Stimulated activated naive CD8-positive, alpha-beta T cell treated with anti-CD3 and anti-CD28 coated beads, Interleukin-15, Interleukin-2, amounts not matched to agents 100 ng/mL and 50 ng/mL, for 24 hours (primary cell): ENCODE measurements around the gene GPR153.

Source experiments
- H3K27ac Mint-ChIP-seq: one replicate; pipeline ENCODE4 v1.8.0; 2021; ENCODE audit warnings: mild to moderate bottlenecking, mixed read lengths
- H3K27me3 Mint-ChIP-seq: one replicate; pipeline ENCODE4 v1.8.0; 2021; ENCODE audit warnings: mixed read lengths
- H3K36me3 Mint-ChIP-seq: one replicate; pipeline ENCODE4 v1.8.0; 2021; ENCODE audit warnings: low read depth, mixed read lengths
- H3K4me1 Mint-ChIP-seq: one replicate; pipeline ENCODE4 v1.8.0; 2021; ENCODE audit warnings: low read depth, mixed read lengths
- H3K4me3 Mint-ChIP-seq: one replicate; pipeline ENCODE4 v1.8.0; 2021; ENCODE audit warnings: mild to moderate bottlenecking, mixed read lengths
- H3K9me3 Mint-ChIP-seq: one replicate; pipeline ENCODE4 v1.8.0; 2021; ENCODE audit warnings: mixed read lengths

GPR153 gene

DNA sequence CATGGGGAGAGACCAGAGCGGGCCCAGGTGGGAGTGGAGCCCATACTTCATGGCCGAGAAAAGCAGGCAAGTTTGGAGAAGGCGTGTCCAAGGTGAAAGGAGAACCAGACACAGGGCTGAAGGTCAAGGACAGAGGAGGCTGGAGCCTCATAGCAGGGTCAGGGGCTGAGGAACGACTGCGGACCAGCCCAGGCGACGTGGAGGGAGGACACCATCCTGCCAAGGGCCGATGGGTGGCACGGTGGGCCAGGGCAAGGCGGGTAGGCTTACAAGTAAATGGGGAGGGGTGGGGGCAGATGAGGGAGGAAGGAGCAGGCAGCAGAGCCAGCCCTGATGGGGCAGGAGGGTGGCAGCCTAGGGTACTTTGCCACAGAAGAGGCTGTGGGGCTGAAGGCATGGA is 18.2 kb upstream of the GPR153 start:
- Mint-ChIP-seq H3K4me3 (no peak overlapping the region), H3K4me1 (no peaks in the 10 kb centered on the region), H3K27me3 (no peaks in the 10 kb centered on the region), H3K27ac (no peak overlapping the region), H3K9me3 (no peaks in the 10 kb centered on the region), H3K36me3 (no peaks in the 10 kb centered on the region)

DNA sequence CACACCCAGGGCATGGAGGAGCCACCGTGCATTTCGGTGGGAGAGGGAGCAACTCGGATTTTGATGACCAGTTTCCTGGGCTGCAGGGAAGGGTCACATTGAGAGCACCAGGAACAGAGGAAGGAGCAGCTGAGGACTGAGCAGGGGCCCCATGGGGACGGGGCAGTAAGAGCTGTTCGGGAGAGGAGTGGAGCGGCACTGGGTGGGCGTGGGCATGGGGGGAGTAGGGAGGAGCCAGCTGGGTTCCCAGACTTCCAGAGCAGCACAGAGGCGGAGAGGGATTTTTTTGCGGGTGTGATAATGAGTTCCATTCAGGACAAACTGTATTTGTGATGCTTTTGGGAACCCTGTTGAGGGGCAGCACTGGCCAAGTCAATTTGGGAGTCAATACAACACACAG is 17.4 kb upstream of the GPR153 start:
- no peaks in the 10 kb centered on the region for H3K4me1 Mint-ChIP-seq
- no peaks in the 10 kb centered on the region for H3K27me3 Mint-ChIP-seq
- H3K4me3 Mint-ChIP-seq: no peak overlapping the region
- H3K36me3 Mint-ChIP-seq: no peaks in the 10 kb centered on the region
- H3K9me3 Mint-ChIP-seq: no peaks in the 10 kb centered on the region
- H3K27ac Mint-ChIP-seq: no peak overlapping the region

DNA sequence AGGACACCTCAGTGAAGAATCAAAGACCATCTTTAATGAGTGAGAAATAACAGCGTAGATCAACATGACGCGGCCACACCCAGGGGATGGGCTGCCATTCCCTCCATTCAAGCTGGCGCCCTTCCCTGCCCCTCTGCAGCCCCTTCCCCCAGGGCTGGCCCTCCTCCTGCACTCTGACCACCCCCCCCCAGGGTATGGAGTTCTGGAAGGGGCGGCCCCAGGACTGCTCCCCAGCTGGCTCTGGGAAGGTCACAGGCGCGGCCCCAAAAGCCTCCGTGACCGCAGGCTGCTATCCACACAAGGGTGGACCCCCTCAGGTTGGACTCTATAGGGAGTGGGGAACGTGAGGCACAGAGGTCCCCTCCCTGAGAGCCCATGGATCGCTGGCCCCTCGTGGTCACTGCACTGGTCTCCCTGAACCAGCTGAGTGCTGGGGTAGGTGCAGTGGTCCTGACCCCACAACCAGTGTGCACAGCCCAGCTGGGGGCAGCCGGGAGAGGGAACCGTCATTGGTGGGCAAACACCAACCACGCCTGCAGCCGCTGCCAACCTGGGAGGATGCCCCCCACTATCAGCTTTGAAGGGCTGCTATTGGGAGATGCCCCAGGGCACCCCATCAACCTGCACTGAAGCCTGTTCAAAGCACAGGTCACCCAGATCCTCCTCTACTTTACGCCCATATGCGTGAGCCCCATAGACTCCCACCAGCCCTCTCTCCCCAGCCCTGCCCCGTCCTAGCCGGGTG is 16.1 kb upstream of the GPR153 start:
- Mint-ChIP-seq H3K9me3 (no peaks in the 10 kb centered on the region), H3K27me3 (no peaks in the 10 kb centered on the region), H3K4me3 (no peak overlapping the region), H3K36me3 (no peaks in the 10 kb centered on the region), H3K4me1 (no peaks in the 10 kb centered on the region), H3K27ac (no peak overlapping the region)

DNA sequence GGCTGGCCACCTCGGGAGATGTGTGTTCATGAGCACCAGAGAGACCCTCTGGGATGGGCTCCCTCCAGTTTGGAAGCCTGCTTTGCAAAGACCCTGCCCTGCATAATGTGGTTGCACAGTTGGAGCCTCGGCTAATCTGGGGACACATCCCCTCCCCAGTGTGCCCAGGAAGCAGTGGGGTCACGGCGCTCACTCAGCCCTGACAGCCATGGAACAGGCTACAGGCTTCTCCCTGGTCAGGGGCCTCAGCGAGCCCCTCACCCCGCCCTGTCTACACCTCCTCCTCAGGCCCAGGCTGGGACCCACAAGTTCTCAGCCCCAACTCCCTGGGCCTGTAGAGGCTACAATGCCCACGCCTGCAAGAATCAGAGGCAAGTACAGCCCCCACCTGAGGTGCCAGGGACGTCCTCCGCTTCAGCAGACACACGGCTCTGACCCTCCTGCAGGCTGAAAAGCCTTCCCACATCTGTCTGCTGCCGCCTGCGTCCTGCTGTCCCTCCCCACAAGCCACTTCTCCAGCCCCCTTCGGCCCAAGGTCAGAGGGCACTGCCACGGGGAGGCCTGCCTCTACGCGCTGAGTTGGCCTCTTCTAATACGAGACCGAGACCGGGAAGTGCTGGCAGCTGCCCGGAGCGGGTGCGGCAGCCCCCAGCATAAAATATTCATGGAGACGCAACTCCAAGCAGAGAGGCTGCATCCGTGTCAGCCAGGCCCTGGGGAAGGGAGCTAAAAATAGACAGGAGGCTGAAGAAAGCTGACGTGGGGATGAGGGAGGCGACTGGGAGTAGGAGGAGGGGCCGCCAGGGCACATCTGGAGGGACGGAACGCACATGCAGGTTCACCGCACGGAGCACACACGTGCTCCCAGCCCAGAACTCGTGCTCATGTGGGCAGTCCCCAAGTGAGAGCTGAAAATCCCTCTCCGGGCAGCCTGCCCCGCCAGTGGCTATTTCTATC is 15.2 kb upstream of the GPR153 start:
- H3K4me1 Mint-ChIP-seq: no peaks in the 10 kb centered on the region

DNA sequence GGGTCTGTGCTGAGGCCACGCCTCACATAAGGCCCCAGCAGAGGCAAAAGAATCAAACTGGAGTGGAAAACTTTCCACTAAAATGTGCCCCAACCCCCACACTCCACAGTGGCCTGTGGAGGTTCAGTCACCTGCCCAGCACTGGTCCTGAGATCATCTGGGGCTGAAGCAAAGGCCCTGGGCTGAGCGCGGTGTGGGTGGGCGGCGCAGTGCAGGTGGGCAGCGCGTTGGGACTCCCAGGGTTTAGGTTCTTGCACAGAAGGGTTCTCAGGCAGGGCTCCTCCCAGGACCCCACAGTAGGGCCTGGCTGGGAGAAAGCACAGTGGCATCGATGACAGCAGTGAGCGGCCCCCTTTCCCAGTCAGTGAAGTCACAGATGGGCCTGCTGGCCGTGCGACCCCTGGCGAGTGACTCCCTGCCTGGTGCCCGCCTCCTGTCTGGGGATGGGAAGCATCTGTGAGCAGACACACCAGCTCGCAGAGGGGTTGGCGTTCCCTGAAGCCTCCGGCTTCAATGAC is 13.8 kb upstream of the GPR153 start:
- no peaks in the 10 kb centered on the region for H3K9me3 Mint-ChIP-seq
- no peak overlapping the region for H3K27ac Mint-ChIP-seq
- H3K27me3 Mint-ChIP-seq: no peaks in the 10 kb centered on the region
- H3K4me3 Mint-ChIP-seq: no peak overlapping the region
- H3K36me3 Mint-ChIP-seq: no peaks in the 10 kb centered on the region
- H3K4me1 Mint-ChIP-seq: no peaks in the 10 kb centered on the region

More for the DNA sequence above, 15.2 kb upstream of the GPR153 start:
- Mint-ChIP-seq H3K9me3 (no peaks in the 10 kb centered on the region), H3K4me3 (no peak overlapping the region), H3K27me3 (no peaks in the 10 kb centered on the region), H3K27ac (no peak overlapping the region), H3K36me3 (no peaks in the 10 kb centered on the region)

DNA sequence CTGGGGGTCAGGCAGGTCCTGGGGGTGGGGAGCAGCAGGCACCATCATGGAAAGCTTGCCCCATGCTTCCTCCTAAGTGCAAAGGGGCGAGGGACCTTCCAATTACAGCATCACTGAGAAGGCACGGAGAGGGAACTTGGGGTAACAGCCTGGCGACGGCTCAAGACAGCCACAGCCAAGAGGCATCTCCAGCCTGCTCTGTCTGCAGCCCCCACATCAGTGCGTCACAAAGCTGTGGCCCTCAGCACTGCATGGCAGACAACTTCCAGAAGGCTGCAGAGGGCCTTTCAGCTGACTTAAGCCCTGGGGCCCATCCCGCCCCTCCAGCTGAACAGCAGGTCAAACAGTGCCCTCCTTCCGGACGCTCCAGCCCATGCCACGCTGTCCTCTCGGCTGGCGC is 13.2 kb upstream of the GPR153 start:
- H3K4me3 Mint-ChIP-seq: no peak overlapping the region
- no peak overlapping the region for H3K27ac Mint-ChIP-seq
- no peaks in the 10 kb centered on the region for H3K9me3 Mint-ChIP-seq
- H3K4me1 Mint-ChIP-seq: no peaks in the 10 kb centered on the region
- H3K27me3 Mint-ChIP-seq: no peaks in the 10 kb centered on the region
- H3K36me3 Mint-ChIP-seq: no peaks in the 10 kb centered on the region

DNA sequence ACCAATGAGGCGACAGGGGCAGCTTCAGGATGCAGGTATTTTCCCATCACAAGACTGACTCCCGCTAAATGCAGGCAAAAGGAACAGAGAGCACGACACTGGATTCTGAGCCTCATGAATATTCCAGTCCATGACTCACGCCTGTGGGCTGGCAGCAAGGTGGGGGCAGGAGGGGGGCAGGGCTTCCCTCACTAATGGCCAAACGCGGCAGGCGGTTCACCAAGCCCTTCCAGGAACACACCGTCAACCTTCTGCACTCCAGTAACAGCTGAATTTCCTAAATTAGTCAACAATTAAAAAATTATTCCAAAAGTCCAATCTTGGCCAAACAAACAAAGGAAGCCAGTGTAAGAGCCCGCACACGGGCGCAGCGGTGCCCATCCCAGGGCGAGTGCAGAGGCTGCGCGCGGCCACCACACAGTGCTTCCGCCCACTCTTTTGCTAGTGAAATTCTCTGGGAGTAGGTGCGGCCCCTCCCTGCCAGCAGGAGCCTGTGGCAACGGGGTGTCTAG is 12.5 kb upstream of the GPR153 start:
- H3K27me3 Mint-ChIP-seq: no peaks in the 10 kb centered on the region
- H3K36me3 Mint-ChIP-seq: no peaks in the 10 kb centered on the region
- no peak overlapping the region for H3K27ac Mint-ChIP-seq
- no peak overlapping the region for H3K4me3 Mint-ChIP-seq
- no peaks in the 10 kb centered on the region for H3K9me3 Mint-ChIP-seq
- H3K4me1 Mint-ChIP-seq: no peaks in the 10 kb centered on the region

DNA sequence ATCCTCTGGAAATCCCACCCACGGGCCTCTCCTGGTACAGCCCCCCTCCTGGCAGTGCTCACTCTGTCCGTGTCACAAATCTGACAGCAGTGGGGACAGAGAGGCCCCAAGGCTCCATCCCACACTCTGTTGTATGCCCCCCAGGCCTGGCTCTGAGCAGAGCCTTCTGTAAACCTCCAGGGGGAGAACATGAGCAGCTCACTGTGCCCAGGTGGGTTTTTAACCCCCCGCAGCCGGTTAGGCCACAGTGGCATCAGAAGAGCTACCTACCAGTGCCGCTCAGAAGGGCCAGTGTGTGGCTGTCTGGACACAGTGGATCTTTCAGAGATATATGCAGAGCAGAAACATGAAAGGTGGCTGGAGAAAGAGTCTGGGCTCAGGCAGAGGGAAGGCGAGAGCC is 12.0 kb upstream of the GPR153 start:
- Mint-ChIP-seq H3K27me3 (no peaks in the 10 kb centered on the region), H3K27ac (no peak overlapping the region)

DNA sequence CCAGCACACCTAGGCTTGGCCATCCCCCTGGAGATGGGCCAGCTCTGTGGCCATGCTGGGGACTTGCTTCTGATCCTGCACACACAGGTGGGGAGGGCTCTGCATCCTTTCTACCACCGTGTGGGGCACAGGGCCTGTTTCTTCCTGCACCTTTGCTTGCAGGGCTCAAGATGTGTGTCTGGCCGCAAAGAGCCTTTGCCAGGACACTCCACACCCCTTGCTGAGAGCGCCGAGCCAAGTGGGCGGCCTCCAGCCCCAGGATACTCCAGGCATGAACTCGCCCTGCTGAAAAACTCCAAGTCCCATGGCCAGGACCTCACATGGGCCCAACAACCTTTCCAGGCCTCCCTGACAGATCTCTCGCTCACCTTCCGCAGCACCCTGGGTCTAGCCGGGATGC is 11.6 kb upstream of the GPR153 start:
- no peak overlapping the region for H3K4me3 Mint-ChIP-seq
- H3K36me3 Mint-ChIP-seq: no peaks in the 10 kb centered on the region
- no peaks in the 10 kb centered on the region for H3K27me3 Mint-ChIP-seq
- no peak overlapping the region for H3K27ac Mint-ChIP-seq
- no peaks in the 10 kb centered on the region for H3K9me3 Mint-ChIP-seq
- no peaks in the 10 kb centered on the region for H3K4me1 Mint-ChIP-seq

More for the DNA sequence above, 12.0 kb upstream of the GPR153 start:
- no peaks in the 10 kb centered on the region for H3K9me3 Mint-ChIP-seq
- H3K4me1 Mint-ChIP-seq: no peaks in the 10 kb centered on the region
- no peaks in the 10 kb centered on the region for H3K36me3 Mint-ChIP-seq
- H3K4me3 Mint-ChIP-seq: no peak overlapping the region

DNA sequence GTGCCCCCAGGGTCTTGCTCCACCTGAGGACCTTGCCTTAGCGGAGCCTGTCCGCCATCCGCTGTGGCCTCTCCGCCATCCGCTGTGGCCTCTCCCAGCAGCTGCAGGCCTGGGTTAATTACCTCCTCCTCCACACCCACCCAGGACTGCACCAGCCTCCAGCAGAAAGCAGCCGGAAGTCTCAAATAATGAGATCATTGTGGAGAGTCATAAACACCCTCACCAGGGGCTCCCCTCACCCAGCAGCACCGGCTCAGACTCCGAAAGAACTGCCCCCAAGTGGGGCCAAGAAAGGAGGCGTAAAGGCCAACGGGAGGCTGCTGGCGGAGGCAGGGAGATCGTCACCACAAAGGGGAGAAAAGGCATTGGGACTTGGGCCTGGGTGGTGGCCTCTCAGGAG is 10.7 kb upstream of the GPR153 start:
- Mint-ChIP-seq H3K27me3 (no peaks in the 10 kb centered on the region), H3K9me3 (no peaks in the 10 kb centered on the region), H3K4me1 (no peaks in the 10 kb centered on the region), H3K36me3 (no peaks in the 10 kb centered on the region), H3K27ac (no peak overlapping the region), H3K4me3 (no peak overlapping the region)

DNA sequence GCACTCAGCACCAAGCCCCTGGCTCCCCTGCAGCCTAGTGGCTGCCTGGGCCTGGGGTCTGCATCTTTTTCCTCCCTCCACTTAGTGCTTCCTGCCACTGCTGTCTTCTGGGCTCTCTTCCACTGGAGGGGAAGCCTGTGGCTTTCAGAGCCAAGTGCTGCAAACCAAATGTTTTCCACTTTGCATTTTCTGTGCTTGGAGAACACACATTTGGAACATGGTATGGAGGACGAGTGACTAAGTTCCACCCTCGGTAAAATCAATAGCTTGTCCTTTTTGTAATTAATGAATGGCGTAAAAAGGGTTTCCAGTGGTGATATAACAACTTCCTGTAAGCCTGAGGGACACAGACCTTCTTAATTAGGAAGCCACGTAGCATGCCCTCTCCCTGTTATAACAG is 10.1 kb upstream of the GPR153 start:
- Mint-ChIP-seq H3K4me1 (no peaks in the 10 kb centered on the region), H3K36me3 (no peaks in the 10 kb centered on the region), H3K4me3 (no peak overlapping the region), H3K27me3 (no peaks in the 10 kb centered on the region), H3K9me3 (no peaks in the 10 kb centered on the region), H3K27ac (no peak overlapping the region)

DNA sequence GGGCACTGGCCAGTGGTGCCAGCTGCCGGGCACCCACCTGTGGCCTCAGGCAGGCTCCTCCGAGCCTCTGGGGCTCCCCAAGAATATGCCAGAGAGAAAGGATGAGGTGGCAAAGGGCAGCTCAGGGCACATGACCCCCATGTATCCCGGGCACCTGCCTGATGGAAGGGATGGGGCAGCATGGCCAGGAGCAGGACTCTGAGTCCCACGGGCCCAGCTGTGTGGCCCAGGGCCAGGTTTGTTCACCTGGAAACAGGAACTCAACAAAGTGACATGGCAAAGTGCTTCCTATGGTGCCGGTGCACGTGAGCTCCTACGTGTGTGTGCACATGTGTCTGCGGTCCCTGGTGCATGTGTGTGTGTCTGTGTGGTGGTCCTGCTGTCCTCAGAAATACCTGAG is 9.5 kb upstream of the GPR153 start:
- H3K27me3 Mint-ChIP-seq: no peaks in the 10 kb centered on the region
- no peak overlapping the region for H3K4me3 Mint-ChIP-seq
- H3K36me3 Mint-ChIP-seq: no peaks in the 10 kb centered on the region
- no peaks in the 10 kb centered on the region for H3K4me1 Mint-ChIP-seq
- H3K9me3 Mint-ChIP-seq: no peaks in the 10 kb centered on the region
- H3K27ac Mint-ChIP-seq: no peak overlapping the region

DNA sequence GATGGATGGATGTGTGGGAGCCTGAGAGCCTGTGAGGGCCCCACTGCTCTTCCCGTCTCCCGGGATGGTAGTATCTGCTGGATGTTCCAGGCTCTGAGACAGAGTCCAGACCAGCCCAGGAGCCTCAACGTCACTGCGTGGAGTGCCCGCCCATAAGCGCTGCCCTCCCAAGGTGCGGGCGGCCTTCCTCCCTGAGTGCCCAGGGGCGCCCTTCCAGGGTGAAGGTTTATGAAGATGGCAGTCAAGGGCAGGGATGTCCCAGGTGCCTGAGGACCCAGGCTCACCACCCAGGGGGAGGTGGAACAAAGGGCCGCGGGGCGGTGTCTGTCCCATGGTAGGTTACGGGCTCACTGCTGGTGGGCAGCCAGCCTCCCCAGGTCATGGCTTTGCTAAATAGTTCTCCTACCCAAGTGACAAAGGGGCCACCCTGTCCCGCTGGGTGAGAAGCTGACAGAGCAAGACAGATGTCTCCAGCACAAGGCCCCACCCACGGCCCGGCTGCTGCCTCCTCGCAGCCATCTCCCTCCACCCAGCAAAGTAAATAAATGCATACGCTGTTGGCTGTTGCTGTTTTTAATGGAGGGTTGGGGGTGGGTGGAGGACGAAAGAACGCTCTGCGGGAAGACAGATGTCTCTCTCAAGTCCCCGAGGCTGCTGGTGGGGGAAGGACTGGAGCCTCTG is 9.0 kb upstream of the GPR153 start:
- H3K27me3 Mint-ChIP-seq: no peaks in the 10 kb centered on the region
- no peaks in the 10 kb centered on the region for H3K4me1 Mint-ChIP-seq
- H3K36me3 Mint-ChIP-seq: no peaks in the 10 kb centered on the region
- no peak overlapping the region for H3K27ac Mint-ChIP-seq
- no peaks in the 10 kb centered on the region for H3K9me3 Mint-ChIP-seq
- no peak overlapping the region for H3K4me3 Mint-ChIP-seq

DNA sequence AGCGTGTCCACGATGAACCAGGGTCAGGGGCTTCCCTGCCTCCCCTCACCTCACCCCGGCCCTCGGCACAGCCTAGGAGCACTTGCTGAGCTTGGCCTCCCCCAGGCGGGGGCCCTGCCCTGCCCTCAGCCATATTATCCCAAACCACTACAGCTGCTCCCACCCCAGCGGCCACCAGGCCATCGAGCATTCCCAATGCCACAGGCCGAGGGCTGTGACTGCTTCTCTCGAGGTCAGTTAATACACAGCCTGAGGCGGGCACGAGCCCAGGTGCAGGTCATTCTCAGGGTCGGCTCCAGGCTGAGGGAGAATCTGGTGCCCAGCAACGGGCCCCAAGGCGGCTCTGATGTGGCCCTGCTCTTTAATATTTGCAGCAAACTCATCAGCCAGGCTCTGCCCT is 8.4 kb upstream of the GPR153 start:
- Mint-ChIP-seq H3K27ac (no peak overlapping the region), H3K27me3 (no peaks in the 10 kb centered on the region), H3K9me3 (no peaks in the 10 kb centered on the region), H3K4me3 (no peak overlapping the region), H3K36me3 (no peaks in the 10 kb centered on the region), H3K4me1 (no peaks in the 10 kb centered on the region)

DNA sequence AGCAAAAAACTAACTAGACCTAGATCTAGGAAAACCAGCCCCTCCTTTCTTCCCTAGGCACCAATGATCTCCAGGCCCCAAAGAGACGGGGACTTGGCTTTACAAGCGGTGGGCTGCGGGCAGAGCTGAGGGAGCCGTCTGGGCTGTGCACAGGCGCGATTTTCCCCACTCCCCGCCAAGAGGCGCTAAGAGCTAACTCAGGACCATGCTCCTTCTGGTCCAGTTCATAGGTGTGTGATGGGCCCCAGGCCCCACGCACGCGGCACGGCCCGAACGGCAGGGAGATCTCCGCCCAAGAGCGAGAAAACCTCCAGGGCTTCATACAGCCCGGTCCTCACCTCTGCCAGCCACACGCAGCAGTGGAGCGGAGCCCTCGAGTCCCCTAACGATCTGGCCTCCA is 7.5 kb upstream of the GPR153 start:
- Mint-ChIP-seq H3K9me3 (no peaks in the 10 kb centered on the region), H3K27me3 (no peaks in the 10 kb centered on the region), H3K4me1 (no peaks in the 10 kb centered on the region), H3K36me3 (no peaks in the 10 kb centered on the region), H3K4me3 (no peak overlapping the region), H3K27ac (no peak overlapping the region)
